SU-DHL-6 (cell line): ENCODE results near the gene EML1.

Experiments
- H2AFZ ChIP-seq: fragments of 200-600 bp; sonication (generic); 2 replicates; pipeline ENCODE4 v1.6.1; 2014; ENCODE audit warnings: low read depth, mild to moderate bottlenecking, moderate library complexity, mixed read lengths, antibody characterized with exemption, low read length; ENCODE audit not compliant: severe bottlenecking
- H3F3A ChIP-seq: fragments of 200-600 bp; shearing (Covaris generic); 2 replicates; pipeline ENCODE4 v1.6.0; 2016; ENCODE audit warnings: antibody characterized with exemption, mild to moderate bottlenecking; ENCODE audit not compliant: insufficient read depth
- H3K27ac ChIP-seq: fragments of 200-600 bp; sonication (generic); 2 replicates; pipeline ENCODE4 v1.5.1; 2016; ENCODE audit warnings: low read depth, mild to moderate bottlenecking, low read length, moderate library complexity, mixed read lengths
- H3K27me3 ChIP-seq: fragments of 200-600 bp; sonication (generic), shearing (Covaris generic); 2 replicates; pipeline ENCODE4 v1.6.0; 2014; ENCODE audit warnings: mild to moderate bottlenecking, low read length
- H3K36me3 ChIP-seq: fragments of 200-600 bp; sonication (generic); 2 replicates; pipeline ENCODE4 v1.6.1; 2014; ENCODE audit warnings: mild to moderate bottlenecking, low read length, mixed read lengths
- H3K4me2 ChIP-seq: fragments of 300-600, 200-600 bp; shearing (Covaris generic), sonication (generic); 2 replicates; pipeline ENCODE4 v1.6.0; 2014; ENCODE audit warnings: low read length, low read depth, mild to moderate bottlenecking; ENCODE audit not compliant: poor library complexity, severe bottlenecking
- H3K4me3 ChIP-seq: fragments of 200-600 bp; sonication (generic); 2 replicates; pipeline ENCODE4 v1.5.1; 2014; ENCODE audit warnings: antibody characterized with exemption, low read length, mild to moderate bottlenecking, mixed read lengths; ENCODE audit not compliant: insufficient read depth, poor library complexity, severe bottlenecking
- H3K79me2 ChIP-seq: fragments of 200-600 bp; sonication (generic); 2 replicates; pipeline ENCODE4 v1.6.1; 2014; ENCODE audit warnings: mild to moderate bottlenecking, low read length, moderate library complexity; ENCODE audit not compliant: insufficient read depth
- H3K9ac ChIP-seq: fragments of 200-600 bp; sonication (generic); 2 replicates; pipeline ENCODE4 v1.7.0; 2014; ENCODE audit warnings: mild to moderate bottlenecking, low read length
- H3K9me2 ChIP-seq: fragments of 200-600 bp; sonication (generic); replicated peaks from 2 replicates; pipeline ENCODE4 v1.6.1; 2014; ENCODE audit warnings: low read length; ENCODE audit not compliant: insufficient read depth
- H3K9me3 ChIP-seq: fragments of 200-600 bp; sonication (generic); 2 replicates; pipeline ENCODE4 v1.6.1; 2014; ENCODE audit warnings: low read length, mixed read lengths; ENCODE audit not compliant: insufficient read depth
- H4K20me1 ChIP-seq: fragments of 200-600 bp; sonication (generic); 2 replicates; pipeline ENCODE4 v1.6.1; 2014; ENCODE audit warnings: low read depth, mild to moderate bottlenecking, antibody characterized with exemption, low read length, moderate library complexity, mixed read lengths
- CTCF ChIP-seq: fragments of 200-600 bp; sonication (generic); IDR thresholded peaks from one replicate; pipeline ENCODE4 v1.5.1; 2017; ENCODE audit warnings: antibody characterized with exemption, mild to moderate bottlenecking, low read length, moderate library complexity; ENCODE audit not compliant: insufficient read depth, poor library complexity, severe bottlenecking
- EZH2phosphoT487 ChIP-seq: fragments of 200-600 bp; sonication (generic), shearing (Covaris generic); conservative IDR thresholded peaks from 2 replicates; pipeline ENCODE4 v1.6.1; 2018; ENCODE audit warnings: mild to moderate bottlenecking, antibody characterized with exemption, low read length, moderate library complexity, mixed read lengths

EML1 gene

GRCh38 chr14:99971087-99971940 lies 178.1 kb downstream of the EML1 start:
- no peaks in the 10 kb centered on the region for H3K36me3 ChIP-seq
- no peak overlapping the region for H3K9ac ChIP-seq
- TF ChIP-seq CTCF, result no peak
- TF ChIP-seq EZH2phosphoT487, result no peak
- no peak overlapping the region for H2AFZ ChIP-seq
- H3K4me2 ChIP-seq, result no peak overlapping the region
- H4K20me1 ChIP-seq, result no peaks in the 10 kb centered on the region
- H3K4me3 ChIP-seq, result no peak overlapping the region
- no peaks in the 10 kb centered on the region for H3K9me2 ChIP-seq
- no peaks in the 10 kb centered on the region for H3K9me3 ChIP-seq
- H3K79me2 ChIP-seq, result no peaks in the 10 kb centered on the region
- no peaks in the 10 kb centered on the region for H3F3A ChIP-seq
- no peaks in the 10 kb centered on the region for H3K27me3 ChIP-seq
- no peak overlapping the region for H3K27ac ChIP-seq

- TF ChIP-seq CTCF, result no peak
- no peak for TF ChIP-seq EZH2phosphoT487
- no peak overlapping the region for H3K27ac ChIP-seq
- H3K79me2 ChIP-seq, result no peaks in the 10 kb centered on the region
- no peaks in the 10 kb centered on the region for H3K9me2 ChIP-seq
- H3K9me3 ChIP-seq, result no peaks in the 10 kb centered on the region
- H3F3A ChIP-seq, result no peaks in the 10 kb centered on the region
- no peaks in the 10 kb centered on the region for H3K27me3 ChIP-seq
- H3K4me3 ChIP-seq, result no peak overlapping the region
- no peaks in the 10 kb centered on the region for H3K36me3 ChIP-seq
- H3K4me2 ChIP-seq, result no peak overlapping the region
- H4K20me1 ChIP-seq, result no peaks in the 10 kb centered on the region
- H3K9ac ChIP-seq, result no peak overlapping the region
- H2AFZ ChIP-seq, result no peak overlapping the region
These were observed 178.9 kb downstream of the EML1 start for GRCh38 chr14:99971941-99972747.

- Histone ChIP-seq H3K9me2 (no peaks in the 10 kb centered on the region), H3K4me3 (no peak overlapping the region), H3K27ac (no peak overlapping the region), H3K4me2 (no peak overlapping the region), H3K79me2 (no peaks in the 10 kb centered on the region), H3F3A (no peaks in the 10 kb centered on the region), H4K20me1 (no peaks in the 10 kb centered on the region), H3K9me3 (no peaks in the 10 kb centered on the region), H3K27me3 (no peaks in the 10 kb centered on the region), H3K36me3 (no peaks in the 10 kb centered on the region), H2AFZ (no peak overlapping the region), H3K9ac (no peak overlapping the region)
- no peak for TF ChIP-seq EZH2phosphoT487
- no peak for TF ChIP-seq CTCF
These were observed 179.7 kb downstream of the EML1 start for GRCh38 chr14:99972748-99973466.
